Stimulated activated CD4-positive, alpha-beta T cell treated with anti-CD3 and anti-CD28 coated beads, Interleukin-4, amount 100 ng/mL, for 4 hours (primary cell): ENCODE data around the gene NUDT4.
"Not testable (repeated sequence)": the region's sequence is repeated elsewhere in the genome, so short reads cannot be mapped to it uniquely, and the experiment has no call there.

Experiments
- DNase-seq, 2 experiments: peaks; one replicate each; pipeline ENCODE4 v3.0.0-alpha.2; 2020

The NUDT4 gene

GRCh38 chr12:93429852-93430251 lies 52.1 kb downstream of the NUDT4 start:
- DNase-seq = no peak

- no peak for DNase-seq
Measured at GRCh38 chr12:93430280-93430679, 52.6 kb downstream of the NUDT4 start.

- DNase-seq = not testable (repeated sequence)
Measured at GRCh38 chr12:93432031-93432430, 54.3 kb downstream of the NUDT4 start.

- DNase-seq = no peak
Measured at GRCh38 chr12:93434256-93434865, 56.6 kb downstream of the NUDT4 start.

- no peak for DNase-seq
Measured at GRCh38 chr12:93438266-93439050, 60.7 kb downstream of the NUDT4 start.

GRCh38 chr12:93440043-93440835 lies 62.5 kb downstream of the NUDT4 start:
- DNase-seq = no peak

- peak; percentile 22 to 23 for DNase-seq
Measured at GRCh38 chr12:93441081-93441616, 63.4 kb downstream of the NUDT4 start.

GRCh38 chr12:93441617-93442410 lies 64.1 kb downstream of the NUDT4 start, which contains the start of gene UBE2N:
TSS of gene UBE2N (minus strand) at chr12:93441947. CDS start at chr12:93441884, 63 bp downstream.
- peak; percentile 97 for DNase-seq

GRCh38 chr12:93442411-93443340 lies 65.0 kb downstream of the NUDT4 start:
- DNase-seq = no peak

- no peak for DNase-seq
Measured at GRCh38 chr12:93443576-93443975, 65.9 kb downstream of the NUDT4 start.

GRCh38 chr12:93447555-93448290 lies 70.0 kb downstream of the NUDT4 start:
- peak in 1 of 2 experiments; percentile 46 for DNase-seq

GRCh38 chr12:93448796-93449195 lies 71.1 kb downstream of the NUDT4 start:
- no peak for DNase-seq

GRCh38 chr12:93449277-93449676 lies 71.6 kb downstream of the NUDT4 start:
- DNase-seq = no peak

- no peak for DNase-seq
Measured at GRCh38 chr12:93451423-93452158, 73.9 kb downstream of the NUDT4 start.

GRCh38 chr12:93453633-93454032 lies 75.9 kb downstream of the NUDT4 start:
- no peak for DNase-seq

GRCh38 chr12:93456077-93456476 lies 78.4 kb downstream of the NUDT4 start:
- DNase-seq = no peak
